IPS-18c (cell line): ENCODE results near the gene USP4.
"Not testable (repeated sequence)": the region's sequence is repeated elsewhere in the genome, so short reads cannot be mapped to it uniquely, and the experiment has no call there.

Experiments used
- H3K4me3 ChIP-seq: 2 replicates; pipeline ENCODE4 v1.7.0; 2013; ENCODE audit warnings: low read depth, mild to moderate bottlenecking, low read length, moderate library complexity; ENCODE audit not compliant: insufficient read depth
- H3K9me3 ChIP-seq: one replicate; pipeline ENCODE4 v1.6.1; 2013; ENCODE audit warnings: mild to moderate bottlenecking, low read length, moderate library complexity; ENCODE audit not compliant: control insufficient read depth, insufficient read depth

Gene USP4

GRCh38 chr3:49357095-49357442 lies 17.2 kb upstream of the USP4 start:
- H3K4me3 ChIP-seq: peak overlapping the region; percentile 84

GRCh38 chr3:49352890-49353421 lies 13.1 kb upstream of the USP4 start:
- no peaks in the 10 kb centered on the region for H3K9me3 ChIP-seq
- H3K4me3 ChIP-seq: no peak overlapping the region

More at GRCh38 chr3:49357095-49357442, 17.2 kb upstream of the USP4 start:
- H3K9me3 ChIP-seq: not testable (repeated sequence)

- Histone ChIP-seq H3K9me3 (no peaks in the 10 kb centered on the region), H3K4me3 (no peak overlapping the region)
These were observed 12.4 kb upstream of the USP4 start for GRCh38 chr3:49352281-49352680.

- H3K4me3 ChIP-seq: no peak overlapping the region
- no peaks in the 10 kb centered on the region for H3K9me3 ChIP-seq
These were observed 11.7 kb upstream of the USP4 start for GRCh38 chr3:49351521-49352011.

- Histone ChIP-seq H3K9me3 (no peaks in the 10 kb centered on the region), H3K4me3 (no peak overlapping the region)
These were observed 9.7 kb upstream of the USP4 start for GRCh38 chr3:49349348-49350114.

GRCh38 chr3:49348361-49348760 lies 8.5 kb upstream of the USP4 start:
- H3K9me3 ChIP-seq: not testable (repeated sequence)

GRCh38 chr3:49346797-49347251 lies 7.0 kb upstream of the USP4 start:
- Histone ChIP-seq H3K4me3 (no peak overlapping the region), H3K9me3 (no peaks in the 10 kb centered on the region)

More at GRCh38 chr3:49348361-49348760, 8.5 kb upstream of the USP4 start:
- not testable (repeated sequence) for H3K4me3 ChIP-seq

GRCh38 chr3:49343163-49343562 lies 3.3 kb upstream of the USP4 start:
- H3K9me3 ChIP-seq: no peaks in the 10 kb centered on the region
- no peak overlapping the region for H3K4me3 ChIP-seq

GRCh38 chr3:49341996-49342395 lies 2.1 kb upstream of the USP4 start:
- H3K9me3 ChIP-seq: no peaks in the 10 kb centered on the region

GRCh38 chr3:49339581-49339940 lies 292 bp downstream of the USP4 start:
- H3K9me3 ChIP-seq: no peaks in the 10 kb centered on the region
- H3K4me3 ChIP-seq: peak overlapping the region; percentile 75

More at GRCh38 chr3:49341996-49342395, 2.1 kb upstream of the USP4 start:
- H3K4me3 ChIP-seq: no peak overlapping the region

GRCh38 chr3:49333916-49334633 lies 5.8 kb downstream of the USP4 start:
- Histone ChIP-seq H3K9me3 (no peaks in the 10 kb centered on the region), H3K4me3 (no peak overlapping the region)

GRCh38 chr3:49333091-49333490 lies 6.8 kb downstream of the USP4 start:
- Histone ChIP-seq H3K9me3 (no peaks in the 10 kb centered on the region), H3K4me3 (no peak overlapping the region)

GRCh38 chr3:49329186-49329585 lies 10.7 kb downstream of the USP4 start:
- Histone ChIP-seq H3K4me3 (no peak overlapping the region), H3K9me3 (no peaks in the 10 kb centered on the region)

GRCh38 chr3:49328350-49328749 lies 11.5 kb downstream of the USP4 start:
- not testable (repeated sequence) for H3K4me3 ChIP-seq

GRCh38 chr3:49327485-49327884 lies 12.4 kb downstream of the USP4 start:
- no peaks in the 10 kb centered on the region for H3K9me3 ChIP-seq
- no peak overlapping the region for H3K4me3 ChIP-seq

More at GRCh38 chr3:49328350-49328749, 11.5 kb downstream of the USP4 start:
- not testable (repeated sequence) for H3K9me3 ChIP-seq

GRCh38 chr3:49324768-49325167 lies 15.1 kb downstream of the USP4 start:
- Histone ChIP-seq H3K4me3 (no peak overlapping the region), H3K9me3 (no peaks in the 10 kb centered on the region)

GRCh38 chr3:49316696-49317457 lies 23.0 kb downstream of the USP4 start:
- H3K9me3 ChIP-seq: no peaks in the 10 kb centered on the region
- H3K4me3 ChIP-seq: no peak overlapping the region
